ENCODE results near the gene CREM.

Gene CREM

GRCh38 chr10:35172574-35172973, 45.9 kb downstream of the CREM start:
- H3K4me3 ChIP-seq (ENCODE audit: low read length): no peak overlapping the region
- DNase-seq (ENCODE audit: low read depth): peak; percentile 53
- TF ChIP-seq CTCF (conservative IDR thresholded peaks at IDR 0.05; ENCODE audit: low read depth, low read length): no peak

DNA sequence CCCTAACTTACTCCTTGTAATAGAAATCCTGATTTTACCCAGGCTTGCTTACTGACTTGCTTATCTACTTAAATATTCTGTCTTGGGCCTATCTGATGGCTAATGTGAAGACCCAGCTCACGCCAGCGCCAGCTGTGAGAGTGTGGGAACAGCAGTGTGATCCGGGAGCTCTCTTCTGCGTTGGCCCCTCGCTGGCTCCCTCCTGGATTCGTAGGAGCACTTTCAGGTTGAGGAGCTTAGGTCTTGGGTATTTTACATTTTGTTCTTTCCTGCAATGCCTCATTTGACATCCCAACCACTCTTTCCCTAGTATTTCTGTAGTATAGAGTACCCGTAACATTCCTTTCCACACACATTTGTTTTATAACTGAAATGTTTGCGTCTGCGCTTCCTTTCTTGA, 51.7 kb downstream of the CREM start:
- no peak overlapping the region for H3K4me3 ChIP-seq (ENCODE audit: low read length)
- no peak for TF ChIP-seq CTCF (conservative IDR thresholded peaks at IDR 0.05; ENCODE audit: low read depth, low read length)

GRCh38 chr10:35182631-35183510, 56.2 kb downstream of the CREM start:
- TF ChIP-seq CTCF (conservative IDR thresholded peaks at IDR 0.05; ENCODE audit: low read depth, low read length): no peak
- H3K4me3 ChIP-seq (ENCODE audit: low read length): no peak overlapping the region
- peak; percentile 81 for DNase-seq (ENCODE audit: low read depth)

More for the DNA sequence above, 51.7 kb downstream of the CREM start:
- DNase-seq (ENCODE audit: low read depth): no peak

GRCh38 chr10:35184527-35185171, 58.0 kb downstream of the CREM start:
- no peak overlapping the region for H3K4me3 ChIP-seq (ENCODE audit: low read length)
- TF ChIP-seq CTCF (conservative IDR thresholded peaks at IDR 0.05; ENCODE audit: low read depth, low read length): no peak
- DNase-seq (ENCODE audit: low read depth): no peak

DNA sequence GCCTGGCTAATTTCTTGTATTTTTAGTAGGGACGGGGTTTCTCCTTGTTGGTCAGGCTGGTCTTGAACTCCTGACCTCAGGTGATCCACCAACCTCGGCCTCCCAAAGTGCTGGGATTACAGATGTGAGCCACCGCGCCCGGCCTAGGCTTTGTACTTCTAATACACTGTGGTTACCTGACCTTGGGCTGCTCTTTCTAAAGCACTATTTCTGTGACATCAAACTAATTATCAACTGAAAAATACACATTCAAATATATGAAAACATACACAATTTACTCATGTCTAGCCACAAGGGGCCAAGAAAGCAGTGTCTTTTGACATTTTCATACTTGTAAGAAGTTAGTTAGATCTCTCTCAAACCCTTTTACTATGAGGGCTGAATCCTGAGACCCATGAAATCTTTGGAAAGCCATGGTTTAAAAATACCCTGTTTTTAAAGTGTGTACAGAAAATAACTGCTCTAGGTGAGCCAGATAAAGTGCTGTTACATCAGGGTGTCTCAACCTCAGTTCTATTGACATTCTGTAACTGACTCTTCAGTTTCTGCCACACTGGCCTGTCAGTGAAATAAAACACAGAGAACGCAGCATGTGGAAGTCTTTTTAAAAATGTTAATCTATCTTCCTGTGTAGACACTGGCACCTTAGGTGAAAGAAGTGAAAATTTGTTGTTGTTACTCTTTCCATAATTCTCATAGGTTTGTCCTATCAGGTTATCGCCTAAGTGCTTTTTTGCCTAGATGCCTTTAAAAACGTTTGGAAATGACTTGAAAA, 58.8 kb downstream of the CREM start:
- H3K4me3 ChIP-seq (ENCODE audit: low read length): no peak overlapping the region
- no peak for DNase-seq (ENCODE audit: low read depth)
- TF ChIP-seq CTCF (conservative IDR thresholded peaks at IDR 0.05; ENCODE audit: low read depth, low read length): no peak

DNA sequence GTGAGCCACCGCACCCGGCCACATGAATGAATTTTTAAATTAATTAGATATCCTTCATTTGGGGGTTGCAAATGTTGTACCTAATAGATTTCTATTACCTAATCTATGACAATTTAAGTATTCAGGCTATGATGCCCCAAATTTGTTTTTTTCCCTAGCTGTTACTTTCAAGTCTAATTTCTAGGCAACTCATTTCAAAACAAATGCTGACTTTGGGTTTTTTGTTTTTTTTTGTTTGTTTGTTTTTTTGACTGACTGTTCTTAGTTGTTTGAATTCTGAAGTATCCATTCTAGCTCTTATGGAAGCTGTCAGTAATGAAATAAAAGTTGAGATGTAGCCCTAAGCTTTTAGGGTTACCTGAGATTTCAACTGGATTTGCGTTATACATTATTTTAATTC, 62.3 kb downstream of the CREM start:
- H3K4me3 ChIP-seq (ENCODE audit: low read length): no peak overlapping the region
- TF ChIP-seq CTCF (conservative IDR thresholded peaks at IDR 0.05; ENCODE audit: low read depth, low read length): no peak
- DNase-seq (ENCODE audit: low read depth): no peak

Measured in retinal pigment epithelial cell (primary cell).